OCI-LY1 (cell line): ENCODE results near the gene SACM1L.

Source experiments
- EZH2 ChIP-seq: fragments of 200-600 bp; sonication (generic), shearing (Covaris generic); IDR thresholded peaks from 2 replicates; pipeline ENCODE4 v1.8.0; 2017; ENCODE audit warnings: borderline replicate concordance, mixed run types, mild to moderate bottlenecking, antibody characterized with exemption, low read length, moderate library complexity, mixed read lengths
- TF ChIP-seq, protein P1 (sequence below): fragments of 200-600 bp; sonication (generic), shearing (Covaris generic); IDR thresholded peaks from 2 replicates; pipeline ENCODE4 v1.5.1; 2017; ENCODE audit warnings: mild to moderate bottlenecking, antibody characterized with exemption, low read length, moderate library complexity, mixed read lengths

GRCh38 chr3:45793482-45794176, 104.4 kb downstream of the SACM1L start:
- TF ChIP-seq, protein P1, sequence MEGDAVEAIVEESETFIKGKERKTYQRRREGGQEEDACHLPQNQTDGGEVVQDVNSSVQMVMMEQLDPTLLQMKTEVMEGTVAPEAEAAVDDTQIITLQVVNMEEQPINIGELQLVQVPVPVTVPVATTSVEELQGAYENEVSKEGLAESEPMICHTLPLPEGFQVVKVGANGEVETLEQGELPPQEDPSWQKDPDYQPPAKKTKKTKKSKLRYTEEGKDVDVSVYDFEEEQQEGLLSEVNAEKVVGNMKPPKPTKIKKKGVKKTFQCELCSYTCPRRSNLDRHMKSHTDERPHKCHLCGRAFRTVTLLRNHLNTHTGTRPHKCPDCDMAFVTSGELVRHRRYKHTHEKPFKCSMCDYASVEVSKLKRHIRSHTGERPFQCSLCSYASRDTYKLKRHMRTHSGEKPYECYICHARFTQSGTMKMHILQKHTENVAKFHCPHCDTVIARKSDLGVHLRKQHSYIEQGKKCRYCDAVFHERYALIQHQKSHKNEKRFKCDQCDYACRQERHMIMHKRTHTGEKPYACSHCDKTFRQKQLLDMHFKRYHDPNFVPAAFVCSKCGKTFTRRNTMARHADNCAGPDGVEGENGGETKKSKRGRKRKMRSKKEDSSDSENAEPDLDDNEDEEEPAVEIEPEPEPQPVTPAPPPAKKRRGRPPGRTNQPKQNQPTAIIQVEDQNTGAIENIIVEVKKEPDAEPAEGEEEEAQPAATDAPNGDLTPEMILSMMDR = no peak
- TF ChIP-seq EZH2 = no peak
